GM19467 (cell line): Measurements from ENCODE around the gene DHDDS.
"Not testable (repeated sequence)": the region's sequence is repeated elsewhere in the genome, so short reads cannot be mapped to it uniquely, and the experiment has no call there.

Experiments used
- ATAC-seq: cut with Tn5 transposase; IDR thresholded peaks from one replicate; pipeline ENCODE4 v1.9.1; 2021; ENCODE audit warnings: mild to moderate bottlenecking, moderate library complexity; ENCODE audit not compliant: unreplicated experiment

The DHDDS gene, protein sequence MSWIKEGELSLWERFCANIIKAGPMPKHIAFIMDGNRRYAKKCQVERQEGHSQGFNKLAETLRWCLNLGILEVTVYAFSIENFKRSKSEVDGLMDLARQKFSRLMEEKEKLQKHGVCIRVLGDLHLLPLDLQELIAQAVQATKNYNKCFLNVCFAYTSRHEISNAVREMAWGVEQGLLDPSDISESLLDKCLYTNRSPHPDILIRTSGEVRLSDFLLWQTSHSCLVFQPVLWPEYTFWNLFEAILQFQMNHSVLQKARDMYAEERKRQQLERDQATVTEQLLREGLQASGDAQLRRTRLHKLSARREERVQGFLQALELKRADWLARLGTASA

DNA sequence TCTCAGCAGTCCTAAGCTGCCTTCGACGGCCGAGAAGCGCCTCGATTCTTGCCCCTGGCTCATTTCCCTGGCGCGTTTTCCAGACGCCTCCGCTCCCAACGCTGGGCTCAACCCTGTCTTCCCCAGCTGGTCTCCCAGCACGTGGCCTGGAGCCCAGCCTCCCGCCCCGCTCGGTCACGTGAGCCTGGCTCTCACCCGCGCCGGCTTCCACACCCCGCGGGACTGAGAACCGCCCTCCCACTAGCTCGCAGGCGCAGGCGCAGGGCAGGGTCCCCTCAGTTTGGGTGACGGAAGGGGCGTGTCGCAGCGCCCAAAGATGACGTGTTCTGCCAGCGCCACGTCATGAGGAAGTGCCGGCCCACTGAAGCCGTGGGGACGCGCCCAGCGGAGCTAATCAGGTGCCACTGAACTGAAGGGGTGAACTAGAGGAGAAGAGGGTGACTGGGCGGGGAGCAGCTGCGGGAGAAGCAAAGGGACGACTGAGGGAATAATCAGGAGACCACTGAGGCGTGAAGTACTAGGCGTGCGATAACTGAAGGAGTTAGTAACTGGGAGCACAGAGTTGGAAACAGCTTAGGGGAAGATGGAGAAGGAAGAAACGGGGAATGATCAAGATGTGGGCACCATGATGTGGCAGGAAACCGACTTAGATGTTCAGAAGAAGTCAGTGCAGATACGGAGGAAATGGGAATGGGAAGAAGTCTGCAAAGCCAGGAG lies at the start of gene DHDDS:
Gene DHDDS (plus strand): TSS at position 343 of the 717 bp plus-strand sequence. CDS start 625 bp downstream, outside the sequence.
- ATAC-seq, result peak; percentile 95

DNA sequence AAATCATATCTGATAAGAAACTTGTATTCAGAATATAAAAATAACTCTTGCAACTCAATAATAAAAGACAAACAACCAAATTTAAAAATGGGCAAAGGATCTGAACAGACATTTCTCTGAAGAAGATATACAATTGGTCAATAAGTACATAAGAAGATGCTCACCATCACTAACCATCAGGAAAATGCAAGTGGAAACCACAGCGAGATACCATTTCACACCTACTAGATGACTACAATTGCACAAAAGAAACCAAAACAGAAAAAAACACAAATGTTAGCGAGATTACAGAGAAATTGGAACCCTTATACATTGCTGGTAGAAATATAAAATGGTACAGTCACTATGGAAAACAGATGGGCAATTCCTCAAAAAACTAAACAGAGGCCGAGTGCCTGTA lies 48.0 kb upstream of the DHDDS start:
- ATAC-seq, result no peak

DNA sequence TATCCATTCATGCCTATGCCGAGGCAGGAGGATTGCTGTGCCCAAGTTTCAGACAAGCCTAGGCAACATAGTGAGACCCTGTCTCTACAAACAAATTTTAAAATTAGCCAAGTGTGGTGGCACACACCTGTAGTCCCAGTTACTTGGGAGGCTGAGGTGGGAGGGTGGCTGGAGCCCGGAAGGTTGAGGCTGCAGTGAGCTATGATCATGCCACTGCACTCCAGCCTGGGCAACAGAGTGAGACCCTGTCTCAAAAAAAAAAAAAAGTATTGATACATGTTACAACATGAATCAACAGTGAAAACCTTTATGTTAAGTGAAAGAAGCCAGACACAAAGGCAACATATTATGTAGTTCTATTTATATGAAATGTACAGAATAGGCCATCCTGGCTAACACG lies 47.1 kb upstream of the DHDDS start:
- not testable (repeated sequence) for ATAC-seq

DNA sequence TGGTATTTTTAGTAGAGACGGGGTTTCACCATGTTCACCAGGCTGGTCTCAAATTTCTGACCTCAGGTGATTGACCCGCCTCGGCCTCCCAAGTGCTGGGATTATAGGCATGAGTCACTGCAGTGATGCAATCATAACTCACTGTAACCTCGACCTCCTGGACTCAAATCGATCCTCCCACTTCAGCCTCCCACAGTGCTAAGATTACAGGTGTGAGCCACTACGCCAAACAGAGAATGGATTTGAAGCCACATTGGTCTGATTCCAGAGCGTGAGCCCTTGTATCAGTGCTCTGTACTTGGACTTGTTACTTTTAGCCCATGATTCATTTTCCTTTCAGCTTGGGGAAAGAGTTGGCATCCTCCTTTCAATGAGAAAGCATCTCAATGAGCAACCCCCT lies 44.7 kb upstream of the DHDDS start:
- ATAC-seq, result no peak

DNA sequence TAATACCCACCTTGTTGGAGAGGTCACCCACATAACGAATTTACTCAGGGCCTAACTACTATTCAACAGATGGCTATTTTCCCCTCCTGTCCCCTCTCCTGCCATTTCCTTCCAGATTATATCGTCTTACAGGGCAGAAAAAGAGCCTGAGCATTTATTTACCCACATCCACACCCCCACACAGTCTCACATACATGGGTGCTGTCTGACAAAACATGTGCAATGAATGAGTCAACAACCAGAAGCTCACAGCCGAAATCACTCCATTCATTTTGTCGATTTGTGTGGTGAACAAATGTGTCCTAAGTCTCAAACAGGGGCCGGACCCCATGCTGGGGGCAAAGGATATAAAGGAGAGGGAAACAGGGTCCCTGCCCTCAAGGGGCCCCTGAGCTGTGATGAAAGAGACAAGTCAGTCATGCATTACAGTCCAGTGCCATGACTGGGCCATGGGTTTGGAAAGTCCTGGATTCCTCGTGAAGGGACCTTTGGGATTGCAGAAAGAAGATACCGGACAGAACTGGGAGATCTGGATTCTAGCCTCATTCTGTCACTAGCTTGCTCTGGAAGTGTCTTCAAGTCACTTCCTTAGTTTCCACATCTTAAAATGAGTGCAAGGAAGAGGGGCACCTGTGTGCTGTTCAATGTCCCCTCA lies 43.2 kb upstream of the DHDDS start:
- ATAC-seq, result no peak

DNA sequence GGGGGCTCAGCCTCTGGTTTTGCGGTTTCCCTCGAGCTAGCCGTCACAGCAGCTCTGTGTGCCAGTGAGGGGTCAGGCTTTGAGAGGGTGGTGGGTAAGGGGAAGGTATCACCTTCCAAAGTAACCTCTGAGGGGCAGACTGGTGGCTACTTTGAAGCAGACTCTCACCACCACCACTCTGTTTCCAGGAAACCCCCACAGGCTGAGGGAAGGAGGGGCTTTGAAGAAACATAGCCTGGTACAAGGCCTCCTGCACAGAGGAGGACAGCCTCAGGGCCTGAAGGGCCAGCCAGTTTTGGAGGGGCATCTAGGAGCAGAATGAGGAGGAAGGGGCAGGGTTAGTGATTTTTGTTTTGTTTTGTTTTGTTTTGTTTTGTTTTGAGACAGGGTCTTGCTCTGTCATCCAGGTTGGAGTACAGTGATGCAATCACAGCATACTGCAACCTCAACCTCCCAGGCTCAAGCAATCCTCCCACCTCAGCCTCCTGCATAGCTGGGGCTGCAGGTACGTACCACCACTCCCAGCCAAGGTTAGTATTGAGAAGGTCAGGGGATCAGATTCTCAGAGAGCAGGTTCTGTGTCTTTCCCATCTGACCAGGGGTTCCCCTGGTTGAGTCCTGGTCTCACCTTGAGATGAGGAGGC lies 42.4 kb upstream of the DHDDS start:
- no peak for ATAC-seq

DNA sequence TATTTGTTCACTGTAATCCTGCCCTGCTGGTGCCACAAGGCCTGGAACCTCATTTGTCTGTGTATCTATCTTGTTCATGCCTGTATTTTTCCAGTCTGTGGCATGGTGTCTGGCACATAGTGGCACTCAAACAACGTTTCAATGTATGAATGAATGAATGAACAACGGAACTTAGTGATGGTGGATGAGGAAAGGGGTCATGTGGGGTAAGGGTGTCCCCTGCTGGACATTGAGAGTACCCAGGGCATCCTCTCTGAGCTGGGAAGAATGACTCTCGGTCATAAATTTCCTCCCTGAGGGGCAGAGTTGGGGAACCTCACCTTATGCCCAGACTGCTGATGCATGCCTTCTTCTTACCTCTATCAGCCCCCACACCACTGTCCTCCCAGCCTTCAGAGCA lies 40.7 kb upstream of the DHDDS start:
- no peak for ATAC-seq

DNA sequence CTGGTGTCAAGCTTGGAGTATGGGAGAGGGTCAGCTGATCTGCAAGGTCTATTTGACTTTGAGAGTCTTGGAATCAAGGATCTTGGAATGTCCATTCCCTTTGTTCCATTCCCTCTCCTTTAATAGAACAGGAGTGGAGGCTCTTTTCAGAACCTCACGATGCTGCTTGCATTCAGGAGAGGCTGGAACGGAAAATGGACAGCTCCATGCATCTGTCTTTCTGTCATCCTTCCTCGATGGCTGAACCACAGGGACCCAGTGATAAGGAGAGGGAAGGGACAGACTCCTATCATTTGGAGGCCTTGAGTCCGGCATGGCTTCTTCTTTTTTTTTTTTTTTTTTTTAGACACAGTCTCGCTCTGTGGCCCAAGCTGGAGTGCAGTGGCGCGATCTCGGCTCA lies 36.4 kb upstream of the DHDDS start:
- ATAC-seq, result no peak

DNA sequence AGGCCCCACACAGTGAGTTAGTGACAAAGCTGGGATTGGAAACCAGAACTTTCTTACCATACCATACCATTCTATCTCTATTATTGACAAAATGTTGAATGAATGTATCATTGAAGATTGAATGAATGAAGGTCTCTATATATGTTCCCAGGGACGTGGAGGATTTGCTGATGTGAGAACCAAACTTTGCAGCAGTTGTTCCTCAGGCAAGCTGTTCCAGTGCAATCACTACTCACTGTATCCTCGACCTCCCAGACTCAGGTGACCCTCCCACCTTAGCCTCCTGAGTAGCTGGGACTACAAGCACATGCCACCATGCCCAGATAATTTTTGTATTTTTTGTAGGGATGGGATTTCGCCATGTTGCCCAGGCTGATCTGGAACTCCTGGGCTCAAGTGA lies 33.1 kb upstream of the DHDDS start:
- no peak for ATAC-seq

DNA sequence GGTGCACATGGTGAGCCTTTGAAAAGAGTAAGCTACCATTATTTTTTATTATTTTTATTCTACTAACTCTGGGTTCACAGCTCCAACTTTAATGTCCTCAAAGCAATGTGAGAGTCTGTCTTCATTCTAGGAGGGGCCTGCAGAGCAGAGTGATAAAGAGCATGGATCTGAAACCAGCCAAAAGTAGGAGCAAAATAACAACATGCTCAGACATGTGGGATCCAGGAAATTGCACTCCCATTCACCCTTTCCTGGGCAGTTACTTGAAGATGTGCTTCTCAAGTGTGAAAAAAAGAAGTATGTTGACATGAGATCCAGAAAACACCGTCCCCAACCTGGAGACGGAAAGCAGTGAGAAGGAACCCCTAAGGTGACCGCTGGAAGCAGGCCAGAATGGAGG lies 30.2 kb upstream of the DHDDS start:
- no peak for ATAC-seq

DNA sequence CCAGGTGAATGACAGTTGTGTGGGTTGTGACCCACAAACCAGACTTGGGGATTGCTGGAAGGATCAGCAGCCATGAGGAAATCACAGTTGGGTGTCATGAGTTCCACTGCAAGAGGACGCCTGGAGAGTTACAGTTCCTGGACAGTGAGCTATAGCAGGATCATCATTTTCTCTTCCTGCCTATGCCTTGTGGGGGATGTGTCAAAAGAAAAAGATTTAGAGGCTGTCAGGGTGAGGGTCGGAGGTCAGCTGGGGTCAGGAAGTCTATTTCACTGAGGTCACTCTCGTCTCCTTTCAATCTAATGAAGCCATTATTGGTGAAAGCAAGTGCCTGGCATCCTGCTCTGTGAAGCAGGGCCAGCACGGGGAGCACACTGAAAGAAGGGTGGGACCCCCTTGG lies 28.5 kb upstream of the DHDDS start:
- no peak for ATAC-seq

DNA sequence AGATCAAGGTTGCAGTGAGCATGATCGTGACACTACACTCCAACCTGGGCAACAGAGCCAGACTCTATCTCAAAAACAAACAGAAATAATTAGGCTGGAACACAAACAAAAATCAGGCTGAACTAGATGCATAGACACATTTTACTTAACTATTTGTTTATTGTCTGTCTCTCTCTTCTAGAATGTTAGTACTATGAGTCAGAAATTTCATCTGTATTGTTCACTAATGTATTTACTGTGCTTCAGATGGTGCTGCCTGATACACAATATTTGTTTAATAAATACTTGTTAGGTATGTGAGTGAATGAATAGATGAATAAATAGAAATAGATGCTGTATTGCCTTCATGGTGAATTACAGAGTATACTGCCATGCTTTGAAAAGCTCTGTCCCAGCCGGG lies 27.5 kb upstream of the DHDDS start:
- no peak for ATAC-seq

DNA sequence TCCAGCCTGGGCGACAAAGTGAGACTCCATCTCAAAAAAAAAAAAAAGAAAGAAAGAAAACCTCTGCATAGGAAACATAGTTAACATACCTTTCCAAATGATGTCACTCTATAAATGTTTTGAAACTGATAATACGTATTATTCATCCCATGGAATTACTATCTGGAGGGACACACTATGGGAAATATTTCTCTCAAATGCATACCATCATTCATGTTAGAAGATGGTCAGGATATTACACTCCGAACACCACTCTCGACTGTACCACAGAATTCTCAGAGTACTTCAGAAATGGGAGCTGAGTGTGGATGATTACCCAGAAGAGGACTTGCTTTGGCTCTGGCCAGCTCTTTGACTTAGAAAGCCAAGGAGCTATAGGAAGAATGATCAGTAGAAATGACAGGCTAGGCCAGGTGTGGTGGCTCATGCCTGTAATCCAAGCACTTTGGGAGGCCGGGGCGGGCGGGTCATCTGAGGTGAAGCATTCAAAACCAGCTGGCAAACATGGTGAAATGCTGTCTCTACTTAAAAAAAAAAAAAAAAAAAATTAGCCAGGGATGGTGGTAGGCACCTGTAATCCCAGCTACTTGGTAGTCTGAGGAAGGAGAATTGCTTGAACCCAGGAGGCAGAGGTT lies 26.7 kb upstream of the DHDDS start:
- no peak for ATAC-seq

DNA sequence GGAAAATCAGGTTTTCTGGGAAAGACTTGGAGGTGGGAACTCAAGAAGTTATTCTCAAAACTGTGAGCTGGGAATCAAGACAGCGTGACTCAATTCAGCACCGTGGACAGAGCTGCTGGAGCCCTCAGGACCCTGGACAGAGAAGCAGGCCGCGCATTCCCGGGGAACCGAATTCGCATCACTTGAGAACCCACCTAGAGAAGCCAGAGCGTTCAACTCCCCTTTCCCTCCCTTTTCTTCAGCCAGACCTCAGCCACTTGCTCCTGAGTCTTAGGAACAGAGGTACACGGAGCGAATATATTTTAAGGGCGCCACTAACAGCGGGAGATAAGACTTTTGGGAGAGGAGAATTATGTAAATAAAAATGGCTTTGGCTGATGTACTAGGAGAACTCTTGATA lies 23.5 kb upstream of the DHDDS start:
- ATAC-seq, result no peak

DNA sequence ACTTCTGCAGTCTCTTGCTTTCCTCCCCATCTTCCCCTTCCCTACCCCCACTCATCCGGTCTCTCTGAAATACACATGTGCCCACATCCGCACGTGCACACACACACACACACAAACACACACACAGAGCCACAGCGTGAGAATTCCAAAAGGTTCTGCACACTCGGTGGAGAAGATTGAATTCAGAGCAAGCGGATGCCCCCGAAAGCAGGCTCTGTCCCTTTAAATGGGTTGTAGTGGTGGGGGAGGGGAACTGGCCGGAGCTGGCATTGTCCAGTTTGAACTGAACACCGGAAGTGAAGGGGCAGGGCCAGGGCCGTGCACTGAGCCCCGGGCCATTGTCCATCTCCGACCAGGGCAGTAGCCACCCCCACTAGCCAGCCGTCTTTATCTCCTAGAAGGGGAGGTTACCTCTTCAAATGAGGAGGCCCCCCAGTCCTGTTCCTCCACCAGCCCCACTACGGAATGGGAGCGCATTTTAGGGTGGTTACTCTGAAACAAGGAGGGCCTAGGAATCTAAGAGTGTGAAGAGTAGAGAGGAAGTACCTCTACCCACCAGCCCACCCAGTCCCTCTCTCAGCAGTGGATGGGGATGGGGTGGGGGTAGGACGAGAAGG lies 22.8 kb upstream of the DHDDS start:
- ATAC-seq, result no peak

DNA sequence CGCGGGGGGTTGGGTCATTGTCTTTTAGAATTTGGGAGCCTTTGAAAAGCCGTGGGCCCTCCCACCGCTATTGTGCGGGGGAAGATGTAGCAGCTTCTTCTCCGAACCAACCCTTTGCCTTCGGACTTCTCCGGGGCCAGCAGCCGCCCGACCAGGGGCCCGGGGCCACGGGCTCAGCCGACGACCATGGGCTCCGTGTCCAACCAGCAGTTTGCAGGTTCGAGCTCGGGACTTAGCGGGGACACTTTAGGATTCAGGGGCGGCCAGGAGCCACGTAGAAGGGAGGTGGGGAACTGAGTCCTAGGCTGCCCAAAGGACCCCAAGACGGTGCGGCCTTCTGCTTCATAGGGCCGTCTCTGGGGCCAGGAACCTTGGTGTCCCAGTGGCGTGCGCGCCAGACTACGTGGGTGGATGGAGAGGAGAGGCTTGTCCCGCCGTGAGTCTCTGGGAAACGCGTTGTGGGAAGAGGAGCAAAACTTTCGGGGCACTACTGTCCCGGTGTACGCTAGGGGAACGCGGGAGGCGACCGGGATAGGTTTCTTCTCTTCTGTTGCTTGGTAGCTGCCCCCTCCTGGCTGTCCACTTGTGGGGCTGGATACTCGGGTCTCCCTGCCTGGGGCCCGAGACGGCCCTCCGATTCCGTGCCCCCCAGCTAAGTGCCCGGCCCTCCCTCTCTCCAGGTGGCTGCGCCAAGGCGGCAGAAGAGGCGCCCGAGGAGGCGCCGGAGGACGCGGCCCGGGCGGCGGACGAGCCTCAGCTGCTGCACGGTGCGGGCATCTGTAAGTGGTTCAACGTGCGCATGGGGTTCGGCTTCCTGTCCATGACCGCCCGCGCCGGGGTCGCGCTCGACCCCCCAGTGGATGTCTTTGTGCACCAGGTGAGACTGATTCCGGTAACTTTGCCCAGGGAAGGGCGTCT lies 21.2 kb upstream of the DHDDS start, which contains the start of gene LIN28A:
Gene LIN28A (plus strand): TSS at position 112 of the 918 bp plus-strand sequence. CDS start 75 bp downstream, at position 187.
- ATAC-seq, result no peak

DNA sequence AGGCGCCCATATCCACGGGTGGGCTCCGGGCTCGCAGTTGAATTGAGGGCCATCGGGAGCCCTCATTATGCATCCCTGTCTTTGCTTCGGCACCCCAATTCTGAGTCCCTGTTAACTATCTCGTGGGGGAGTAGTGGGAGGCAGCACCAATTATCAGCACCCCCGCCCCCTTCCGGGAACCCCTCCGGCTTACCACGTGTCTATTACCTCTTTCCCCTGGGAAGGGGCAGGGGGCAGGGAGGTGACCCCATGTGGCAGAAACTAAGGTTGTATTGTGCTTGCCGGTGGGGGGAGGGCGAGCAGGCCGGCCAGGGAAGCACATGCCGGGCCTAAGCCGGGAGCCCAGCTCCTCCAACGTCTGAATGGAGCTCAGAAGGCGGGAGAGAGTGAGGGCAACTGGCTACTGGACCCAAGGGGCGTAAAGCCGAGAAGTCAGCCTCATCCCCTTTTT lies 20.5 kb upstream of the DHDDS start:
- ATAC-seq, result no peak

DNA sequence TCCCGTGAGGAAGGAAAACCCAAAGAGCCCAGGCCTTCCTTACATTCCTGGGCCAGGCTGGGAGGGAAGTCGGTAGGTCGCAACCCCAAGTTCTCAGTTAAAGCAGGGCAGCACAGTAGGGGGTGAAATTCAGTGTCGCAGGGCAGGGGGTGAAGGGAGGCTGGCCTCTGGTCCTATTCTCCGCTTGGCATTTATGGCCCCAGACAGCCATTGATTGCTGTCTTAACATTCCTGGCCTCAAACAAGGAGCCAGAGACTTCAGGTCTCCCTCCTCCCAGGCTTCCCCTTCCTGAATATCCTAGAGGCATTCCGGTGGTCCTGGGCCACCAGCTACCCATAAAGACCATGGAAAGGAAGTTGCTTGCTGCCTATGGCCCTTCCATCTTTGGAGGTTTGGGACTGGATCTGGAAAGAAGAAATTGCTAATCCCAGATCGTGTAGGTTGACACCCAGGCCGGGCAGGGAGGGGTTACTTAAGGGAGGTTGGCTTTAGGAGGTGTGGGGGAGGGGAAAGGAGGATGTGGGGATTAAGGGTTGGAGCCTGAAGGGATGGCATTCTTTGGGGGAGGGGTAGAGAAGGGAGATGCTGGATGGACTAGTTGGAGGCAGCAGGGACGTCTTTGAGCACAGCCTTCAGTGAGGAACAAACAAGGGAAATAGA lies 19.8 kb upstream of the DHDDS start:
- ATAC-seq, result no peak

DNA sequence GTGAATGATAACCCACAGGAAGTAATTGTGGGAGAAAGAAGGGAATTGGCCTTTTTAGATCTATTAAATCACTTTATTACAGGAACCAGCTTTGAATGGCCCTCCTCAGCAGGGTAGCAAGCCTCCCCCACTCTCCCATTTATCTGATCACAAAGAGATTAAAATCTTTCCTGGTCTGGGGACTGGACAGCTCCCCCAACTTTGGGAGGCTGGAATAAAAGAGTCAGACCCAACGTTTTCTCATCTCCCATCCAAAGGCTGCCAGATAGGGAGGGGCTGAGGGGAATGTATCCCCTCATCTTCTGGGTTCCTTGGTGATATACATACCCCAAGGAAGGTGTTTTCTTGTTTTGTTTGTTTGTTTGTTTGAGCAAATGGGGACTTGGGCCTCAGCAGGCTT lies 19.1 kb upstream of the DHDDS start:
- ATAC-seq, result no peak
